ENCODE results near the gene GRM8. TPM values are rescaled to one million over a fixed set of nuclear protein-coding genes. Genes with fewer than 3 reads are reported as not detected.
"Not testable (repeated sequence)": the region's sequence is repeated elsewhere in the genome, so short reads cannot be mapped to it uniquely, and the experiment has no call there.

Gene GRM8
- polyA plus RNA-seq, 1 donor = 0.04 TPM

DNA sequence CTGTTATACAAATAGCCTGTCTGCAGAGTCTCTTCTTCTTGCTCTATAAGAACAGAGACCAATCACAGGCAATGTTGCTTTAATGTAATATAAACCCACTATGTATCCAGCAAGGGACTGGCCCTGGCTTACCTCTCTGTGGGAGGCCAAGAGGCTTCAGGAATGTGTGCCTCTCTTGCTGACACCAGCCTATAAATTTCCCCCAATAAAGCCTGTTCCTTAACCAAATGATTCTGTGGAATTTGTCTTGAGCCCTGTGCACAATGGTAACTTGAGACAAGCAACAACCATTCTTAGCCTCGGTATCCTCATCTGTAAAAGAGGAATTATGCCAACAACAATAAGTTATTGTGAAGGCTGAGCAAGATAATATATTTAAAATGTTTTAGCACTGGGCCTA lies 563.7 kb downstream of the GRM8 start:
- Histone ChIP-seq H3K9me3 (ENCODE audit: control insufficient read depth, low read depth, low read length) (peaks cover 17% of the 10 kb centered on the region), H3K27me3 (ENCODE audit: control insufficient read depth, insufficient read depth, low read length) (no peaks in the 10 kb centered on the region), H3K27ac (ENCODE audit: low read length) (no peak overlapping the region), H3K36me3 (ENCODE audit: control insufficient read depth, insufficient read depth, low read length) (no peaks in the 10 kb centered on the region), H3K4me1 (ENCODE audit: control insufficient read depth, insufficient read depth, low read length) (no peaks in the 10 kb centered on the region), H3K4me3 (ENCODE audit: low read length) (no peak overlapping the region)
- DNase-seq = no peak
- WGBS (ENCODE audit: insufficient coverage, low lambda C conversion rate) = 80% methylated on average over 1 of the region's 1 CpG

DNA sequence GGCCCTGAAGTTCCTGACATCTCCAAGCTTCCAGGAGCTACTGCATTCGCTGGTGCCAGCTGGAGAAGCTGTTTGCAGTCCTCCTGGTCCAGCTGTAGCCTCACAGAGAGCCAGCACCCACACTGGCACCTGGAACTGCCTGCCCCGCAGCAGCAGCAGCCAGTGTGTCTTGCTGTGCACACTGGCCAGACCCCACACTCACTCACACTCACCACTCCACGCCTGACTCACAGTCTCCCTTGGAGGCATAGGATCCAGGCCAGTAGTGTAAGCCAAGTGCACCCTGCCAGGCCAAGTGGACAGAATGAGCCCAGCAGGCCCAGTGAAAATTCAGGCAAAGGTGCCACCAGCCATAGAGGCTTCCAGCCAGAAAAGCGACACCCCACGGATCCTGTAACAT lies 566.3 kb downstream of the GRM8 start:
- Histone ChIP-seq H3K9me3 (ENCODE audit: control insufficient read depth, low read depth, low read length) (peaks cover 17% of the 10 kb centered on the region), H3K27ac (ENCODE audit: low read length) (no peak overlapping the region), H3K36me3 (ENCODE audit: control insufficient read depth, insufficient read depth, low read length) (no peaks in the 10 kb centered on the region), H3K27me3 (ENCODE audit: control insufficient read depth, insufficient read depth, low read length) (no peaks in the 10 kb centered on the region), H3K4me1 (ENCODE audit: control insufficient read depth, insufficient read depth, low read length) (no peaks in the 10 kb centered on the region), H3K4me3 (ENCODE audit: low read length) (no peak overlapping the region)
- DNase-seq = no peak
- no CpG with 5 or more reads among the region's 5 CpGs for WGBS (ENCODE audit: insufficient coverage, low lambda C conversion rate)

DNA sequence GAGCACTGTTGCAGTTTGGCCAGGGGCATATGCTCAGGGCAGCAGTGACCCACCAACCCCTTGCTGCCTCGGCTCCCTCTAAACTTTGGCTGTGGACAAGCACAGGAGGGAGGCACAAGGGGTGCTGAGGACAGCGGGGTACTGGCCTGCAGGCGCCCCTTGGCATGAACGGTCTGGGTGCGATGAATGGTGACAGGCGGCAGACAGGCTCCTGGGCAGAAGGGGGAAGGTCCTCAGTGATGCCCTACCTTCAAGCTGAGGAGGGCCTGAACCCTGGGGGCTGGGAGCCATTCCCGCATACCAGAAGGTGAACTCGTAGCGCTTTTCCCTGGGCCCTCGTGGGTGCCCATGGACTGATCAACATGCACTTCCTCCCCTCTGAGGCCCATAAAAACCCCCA lies 567.1 kb downstream of the GRM8 start:
- H3K9me3 ChIP-seq (ENCODE audit: control insufficient read depth, low read depth, low read length) = peaks cover 12% of the 10 kb centered on the region
- no peak overlapping the region for H3K4me3 ChIP-seq (ENCODE audit: low read length)
- WGBS (ENCODE audit: insufficient coverage, low lambda C conversion rate) = no CpG with 5 or more reads among the region's 10 CpGs
- no peaks in the 10 kb centered on the region for H3K27me3 ChIP-seq (ENCODE audit: control insufficient read depth, insufficient read depth, low read length)
- no peak overlapping the region for H3K27ac ChIP-seq (ENCODE audit: low read length)
- no peaks in the 10 kb centered on the region for H3K36me3 ChIP-seq (ENCODE audit: control insufficient read depth, insufficient read depth, low read length)
- no peak for DNase-seq
- H3K4me1 ChIP-seq (ENCODE audit: control insufficient read depth, insufficient read depth, low read length) = no peaks in the 10 kb centered on the region

DNA sequence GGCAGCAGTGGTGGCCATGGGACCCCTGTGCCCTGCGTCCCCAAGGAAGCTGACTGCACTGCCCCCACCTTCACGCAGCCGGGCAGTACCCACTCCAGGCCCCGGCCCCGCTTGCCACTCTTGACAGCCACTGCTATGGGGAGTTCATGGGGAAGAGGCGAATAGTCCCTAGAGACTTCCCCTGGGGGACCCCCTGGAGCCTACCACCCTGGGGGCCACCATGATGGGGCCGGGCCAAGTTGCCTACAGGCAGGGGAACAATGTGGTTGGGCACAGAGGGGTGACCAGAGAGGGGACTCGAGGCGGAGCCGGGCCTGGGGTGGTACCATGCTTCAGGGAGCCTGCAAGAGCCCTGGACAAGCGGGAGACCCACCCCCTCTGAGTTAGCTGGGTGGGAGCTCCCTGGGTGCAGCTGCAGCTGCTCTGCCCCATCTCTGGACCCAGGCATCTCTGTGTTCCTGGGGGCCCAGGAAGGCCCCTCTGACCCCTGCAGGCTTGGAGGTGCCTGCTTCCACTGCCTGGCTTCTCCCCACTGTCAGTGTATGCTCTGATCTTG lies 567.6 kb downstream of the GRM8 start:
- no peak for DNase-seq
- no peak overlapping the region for H3K4me3 ChIP-seq (ENCODE audit: low read length)
- peaks cover 10% of the 10 kb centered on the region for H3K9me3 ChIP-seq (ENCODE audit: control insufficient read depth, low read depth, low read length)
- no peaks in the 10 kb centered on the region for H3K36me3 ChIP-seq (ENCODE audit: control insufficient read depth, insufficient read depth, low read length)
- H3K27me3 ChIP-seq (ENCODE audit: control insufficient read depth, insufficient read depth, low read length) = no peaks in the 10 kb centered on the region
- H3K4me1 ChIP-seq (ENCODE audit: control insufficient read depth, insufficient read depth, low read length) = no peaks in the 10 kb centered on the region
- no peak overlapping the region for H3K27ac ChIP-seq (ENCODE audit: low read length)
- WGBS (ENCODE audit: insufficient coverage, low lambda C conversion rate) = no CpG with 5 or more reads among the region's 11 CpGs

DNA sequence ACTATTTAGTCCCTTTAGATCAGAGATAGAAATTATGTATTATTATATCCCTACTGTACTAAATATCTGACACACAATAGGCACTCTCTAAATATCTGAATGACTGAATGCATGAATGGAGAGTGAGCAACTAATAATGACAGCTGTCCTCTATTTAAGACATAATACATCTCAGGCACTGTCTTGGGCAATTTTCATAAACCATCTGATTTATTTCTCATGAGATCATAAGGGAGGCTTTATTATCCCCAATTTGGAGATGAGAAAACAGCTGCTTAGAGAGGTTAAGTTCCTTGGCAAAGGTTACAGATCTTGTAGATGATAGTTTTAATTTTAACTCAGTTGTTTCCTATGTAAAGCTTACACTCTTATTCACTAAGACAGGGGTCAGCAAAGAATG lies 570.6 kb downstream of the GRM8 start:
- no peaks in the 10 kb centered on the region for H3K27me3 ChIP-seq (ENCODE audit: control insufficient read depth, insufficient read depth, low read length)
- DNase-seq = no peak
- no peaks in the 10 kb centered on the region for H3K4me1 ChIP-seq (ENCODE audit: control insufficient read depth, insufficient read depth, low read length)
- H3K9me3 ChIP-seq (ENCODE audit: control insufficient read depth, low read depth, low read length) = peaks cover 8% of the 10 kb centered on the region
- H3K27ac ChIP-seq (ENCODE audit: low read length) = no peak overlapping the region
- H3K36me3 ChIP-seq (ENCODE audit: control insufficient read depth, insufficient read depth, low read length) = no peaks in the 10 kb centered on the region
- no peak overlapping the region for H3K4me3 ChIP-seq (ENCODE audit: low read length)

DNA sequence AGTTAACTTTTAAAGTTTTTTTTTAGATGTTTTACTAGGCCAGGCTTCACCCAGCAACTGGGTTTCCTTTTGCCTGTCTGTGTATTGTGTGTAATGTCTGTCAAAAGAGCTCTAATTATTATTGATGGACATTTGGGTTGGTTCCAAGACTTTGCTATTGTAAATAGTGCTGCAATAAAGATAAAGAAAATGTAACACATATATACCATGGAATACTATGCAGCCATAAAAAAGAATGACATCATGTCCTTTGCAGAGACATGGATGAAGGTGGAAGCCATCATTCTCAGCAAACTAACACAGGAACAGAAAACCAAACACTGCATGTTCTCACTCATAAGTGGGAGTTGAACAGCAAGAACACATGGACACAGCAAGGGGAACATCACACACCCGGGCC lies 584.0 kb downstream of the GRM8 start:
- not testable (repeated sequence) for DNase-seq; H3K27ac ChIP-seq (ENCODE audit: low read length); H3K4me3 ChIP-seq (ENCODE audit: low read length); H3K36me3 ChIP-seq (ENCODE audit: control insufficient read depth, insufficient read depth, low read length); H3K9me3 ChIP-seq (ENCODE audit: control insufficient read depth, low read depth, low read length); H3K4me1 ChIP-seq (ENCODE audit: control insufficient read depth, insufficient read depth, low read length); H3K27me3 ChIP-seq (ENCODE audit: control insufficient read depth, insufficient read depth, low read length)
- no CpG with 5 or more reads among the region's 1 CpG for WGBS (ENCODE audit: insufficient coverage, low lambda C conversion rate)

DNA sequence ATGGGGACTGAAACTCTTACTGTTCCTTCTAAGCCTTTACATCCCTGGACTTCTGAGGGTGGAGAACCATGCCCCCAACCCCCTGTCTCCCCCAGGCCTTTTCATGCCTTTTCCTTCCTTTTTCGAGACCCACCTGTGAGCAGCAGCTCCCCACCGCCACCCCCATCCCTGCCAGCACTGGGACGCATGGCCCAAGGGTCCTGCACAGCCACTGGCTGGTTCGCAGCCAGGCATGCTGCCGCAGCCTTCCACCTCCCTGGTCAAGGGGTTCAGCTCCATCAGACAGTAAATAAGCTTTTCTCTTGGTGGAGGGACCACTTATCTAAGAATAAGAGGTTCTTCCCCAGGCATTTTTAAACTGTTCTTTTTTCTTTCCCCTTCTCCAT lies 584.4 kb downstream of the GRM8 start:
- no peaks in the 10 kb centered on the region for H3K4me1 ChIP-seq (ENCODE audit: control insufficient read depth, insufficient read depth, low read length)
- no peaks in the 10 kb centered on the region for H3K36me3 ChIP-seq (ENCODE audit: control insufficient read depth, insufficient read depth, low read length)
- no peak overlapping the region for H3K27ac ChIP-seq (ENCODE audit: low read length)
- no peak for DNase-seq
- no CpG with 5 or more reads among the region's 5 CpGs for WGBS (ENCODE audit: insufficient coverage, low lambda C conversion rate)
- no peaks in the 10 kb centered on the region for H3K9me3 ChIP-seq (ENCODE audit: control insufficient read depth, low read depth, low read length)
- no peaks in the 10 kb centered on the region for H3K27me3 ChIP-seq (ENCODE audit: control insufficient read depth, insufficient read depth, low read length)
- H3K4me3 ChIP-seq (ENCODE audit: low read length) = no peak overlapping the region

DNA sequence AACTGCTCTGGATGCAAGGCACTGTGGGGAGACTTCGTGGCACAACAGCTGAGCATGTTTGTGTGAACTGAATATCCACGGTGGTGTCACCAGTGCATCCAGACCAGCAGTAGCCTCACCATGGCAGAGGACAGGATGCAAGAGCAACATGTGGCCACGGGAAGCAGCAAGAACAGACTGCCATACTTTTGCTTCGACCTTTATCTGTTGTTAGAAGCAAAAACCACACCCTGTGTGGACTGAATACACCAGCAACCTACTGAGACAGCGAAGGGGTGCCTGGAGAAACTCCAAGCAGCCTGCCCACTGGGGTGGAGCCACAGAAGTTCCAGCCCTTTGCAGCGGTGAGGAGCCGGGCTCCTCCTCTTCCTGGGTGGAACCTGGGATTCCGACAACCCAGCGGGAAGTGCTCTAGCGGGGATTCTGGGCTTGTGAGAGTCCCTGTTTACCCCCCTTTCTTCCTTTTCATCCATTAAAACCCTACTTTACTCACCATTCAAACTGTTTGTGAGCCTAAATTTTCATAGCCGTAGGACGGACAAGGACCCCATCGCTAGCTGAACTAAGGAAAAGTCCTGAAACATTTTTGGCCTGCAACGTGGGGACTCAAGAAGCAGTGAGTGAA lies 584.9 kb downstream of the GRM8 start:
- no peak overlapping the region for H3K27ac ChIP-seq (ENCODE audit: low read length)
- no peak overlapping the region for H3K4me3 ChIP-seq (ENCODE audit: low read length)
- no peaks in the 10 kb centered on the region for H3K27me3 ChIP-seq (ENCODE audit: control insufficient read depth, insufficient read depth, low read length)
- no peak for DNase-seq
- WGBS (ENCODE audit: insufficient coverage, low lambda C conversion rate) = 100% methylated on average over 1 of the region's 14 CpGs
- no peaks in the 10 kb centered on the region for H3K36me3 ChIP-seq (ENCODE audit: control insufficient read depth, insufficient read depth, low read length)
- H3K4me1 ChIP-seq (ENCODE audit: control insufficient read depth, insufficient read depth, low read length) = no peaks in the 10 kb centered on the region
- H3K9me3 ChIP-seq (ENCODE audit: control insufficient read depth, low read depth, low read length) = no peaks in the 10 kb centered on the region

DNA sequence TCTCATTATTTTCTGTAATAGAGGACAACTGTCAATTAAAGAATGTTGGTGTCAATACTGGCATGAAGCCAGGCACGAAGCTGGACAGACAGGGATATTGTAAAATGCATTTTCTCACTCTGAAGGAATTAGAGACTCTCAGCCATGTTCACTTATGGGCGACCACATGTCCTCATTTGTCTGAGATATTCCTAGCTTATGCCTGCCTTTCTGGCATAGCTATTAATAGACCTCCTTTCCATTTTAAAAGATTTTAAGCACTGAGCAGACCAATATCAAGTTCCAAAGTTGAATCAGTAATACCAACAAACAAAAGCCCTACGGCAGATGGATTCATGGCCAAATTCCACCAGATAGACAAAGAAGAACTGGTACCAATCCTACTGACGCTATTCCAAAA lies 589.9 kb downstream of the GRM8 start:
- no peaks in the 10 kb centered on the region for H3K27me3 ChIP-seq (ENCODE audit: control insufficient read depth, insufficient read depth, low read length)

DNA sequence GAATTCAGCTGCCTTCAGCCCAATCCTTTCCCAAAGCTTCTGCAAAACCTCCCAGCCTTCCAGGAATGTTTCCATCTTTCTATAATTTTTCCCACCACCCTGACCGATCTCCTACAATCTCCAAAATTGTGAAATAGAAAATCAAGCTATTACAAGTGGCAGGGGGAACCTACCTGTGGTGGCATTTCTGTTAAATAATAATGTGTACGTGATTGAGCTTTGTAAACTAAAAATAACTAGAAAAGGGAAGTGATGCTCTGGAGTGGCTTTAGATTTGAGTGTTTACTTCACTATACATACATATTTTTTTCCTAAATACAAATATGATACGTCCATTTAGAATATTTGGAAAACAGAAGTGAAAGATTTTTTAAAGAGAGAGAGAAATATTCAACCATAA lies 593.6 kb downstream of the GRM8 start:
- Histone ChIP-seq H3K4me3 (ENCODE audit: low read length) (no peak overlapping the region), H3K4me1 (ENCODE audit: control insufficient read depth, insufficient read depth, low read length) (no peaks in the 10 kb centered on the region), H3K27ac (ENCODE audit: low read length) (no peak overlapping the region), H3K9me3 (ENCODE audit: control insufficient read depth, low read depth, low read length) (no peaks in the 10 kb centered on the region), H3K36me3 (ENCODE audit: control insufficient read depth, insufficient read depth, low read length) (no peaks in the 10 kb centered on the region), H3K27me3 (ENCODE audit: control insufficient read depth, insufficient read depth, low read length) (no peaks in the 10 kb centered on the region)
- no peak for DNase-seq
- 83% methylated on average over 1 of the region's 3 CpGs for WGBS (ENCODE audit: insufficient coverage, low lambda C conversion rate)

More for the DNA sequence above, 589.9 kb downstream of the GRM8 start:
- Histone ChIP-seq H3K4me1 (ENCODE audit: control insufficient read depth, insufficient read depth, low read length) (no peaks in the 10 kb centered on the region), H3K36me3 (ENCODE audit: control insufficient read depth, insufficient read depth, low read length) (no peaks in the 10 kb centered on the region), H3K9me3 (ENCODE audit: control insufficient read depth, low read depth, low read length) (no peaks in the 10 kb centered on the region), H3K4me3 (ENCODE audit: low read length) (no peak overlapping the region), H3K27ac (ENCODE audit: low read length) (no peak overlapping the region)
- 80% methylated on average over 1 of the region's 4 CpGs for WGBS (ENCODE audit: insufficient coverage, low lambda C conversion rate)
- DNase-seq = no peak

DNA sequence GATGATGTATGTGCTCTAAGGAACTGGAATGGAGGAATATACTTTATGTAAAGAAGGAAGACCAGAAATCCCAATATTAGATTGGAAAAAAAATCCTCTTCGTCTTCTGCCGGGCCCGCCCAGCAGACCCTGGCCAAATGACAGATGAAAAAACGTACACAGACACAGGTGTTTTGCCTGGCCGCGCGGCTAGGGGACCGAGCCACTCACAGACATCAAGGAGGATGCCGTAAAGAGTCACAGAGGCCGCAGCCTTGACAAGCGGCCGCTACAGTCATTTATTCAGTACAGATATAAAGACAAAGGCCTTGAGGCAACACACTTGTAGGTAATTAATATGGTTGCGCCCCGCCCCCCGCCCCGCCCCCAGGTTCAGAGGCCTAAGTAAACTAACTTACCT lies 594.1 kb downstream of the GRM8 start:
- Histone ChIP-seq H3K27ac (ENCODE audit: low read length) (no peak overlapping the region), H3K36me3 (ENCODE audit: control insufficient read depth, insufficient read depth, low read length) (no peaks in the 10 kb centered on the region)
- no CpG with 5 or more reads among the region's 16 CpGs for WGBS (ENCODE audit: insufficient coverage, low lambda C conversion rate)

More for the DNA sequence above, 594.1 kb downstream of the GRM8 start:
- no peaks in the 10 kb centered on the region for H3K9me3 ChIP-seq (ENCODE audit: control insufficient read depth, low read depth, low read length)
- no peaks in the 10 kb centered on the region for H3K4me1 ChIP-seq (ENCODE audit: control insufficient read depth, insufficient read depth, low read length)
- H3K4me3 ChIP-seq (ENCODE audit: low read length) = no peak overlapping the region
- H3K27me3 ChIP-seq (ENCODE audit: control insufficient read depth, insufficient read depth, low read length) = no peaks in the 10 kb centered on the region
- no peak for DNase-seq
